Cortex of kidney (tissue), 1 donor: Measurements from ENCODE around the gene GRID2.

Experiments
- DNase-seq: peaks from one replicate; lab custom pipeline; 2025; lab: John Stamatoyannopoulos, UW

Gene GRID2

GRCh38 chr4:92733231-92733630 lies 429.5 kb downstream of the GRID2 start:
- no peak for DNase-seq

DNA sequence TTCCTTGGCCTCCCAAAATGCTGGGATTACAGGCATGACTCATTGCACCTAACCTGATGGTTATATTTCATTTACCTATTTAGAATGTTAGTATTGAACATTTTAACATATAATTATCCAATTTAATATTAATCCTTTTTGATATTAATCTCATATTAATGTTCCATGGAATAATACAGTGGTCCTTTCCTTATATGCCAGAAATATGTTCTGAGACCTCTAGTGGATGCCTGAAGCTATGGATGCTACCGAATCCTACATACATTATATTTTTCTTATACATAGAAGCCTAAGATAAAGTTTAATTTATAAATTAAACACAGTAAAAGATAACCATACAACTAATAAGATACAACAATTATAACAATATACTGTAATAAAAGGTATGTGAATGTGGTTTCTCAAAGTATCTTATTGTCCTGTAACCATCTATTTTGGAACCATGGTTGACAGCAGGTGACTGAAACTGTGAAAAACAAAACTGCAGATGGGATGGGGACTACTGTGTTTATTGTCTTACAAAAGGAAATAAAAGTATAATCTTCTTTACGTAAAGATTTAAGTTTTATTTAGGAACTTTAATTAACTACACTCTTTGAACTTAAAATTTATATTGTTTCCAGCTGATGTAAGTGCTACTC lies 431.4 kb downstream of the GRID2 start:
- no peak for DNase-seq

DNA sequence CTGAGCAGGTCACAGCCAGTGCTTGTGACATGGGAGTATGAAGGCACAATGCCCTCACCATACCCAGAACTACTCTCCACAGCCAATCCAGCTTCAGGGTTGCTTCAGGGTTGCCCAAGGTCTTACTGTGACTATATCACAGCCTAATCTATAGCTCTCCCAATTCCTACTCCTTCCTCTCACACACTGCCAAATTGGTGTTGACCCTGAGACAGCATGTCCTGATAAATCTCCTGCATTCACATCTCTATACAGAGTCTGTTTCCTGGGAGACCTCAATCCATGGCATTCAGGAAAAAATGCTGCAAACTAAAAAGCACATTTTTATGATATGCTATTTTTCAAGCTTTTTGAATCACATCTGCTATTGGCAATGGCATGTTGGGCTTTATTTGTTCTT lies 456.7 kb downstream of the GRID2 start:
- no peak for DNase-seq

DNA sequence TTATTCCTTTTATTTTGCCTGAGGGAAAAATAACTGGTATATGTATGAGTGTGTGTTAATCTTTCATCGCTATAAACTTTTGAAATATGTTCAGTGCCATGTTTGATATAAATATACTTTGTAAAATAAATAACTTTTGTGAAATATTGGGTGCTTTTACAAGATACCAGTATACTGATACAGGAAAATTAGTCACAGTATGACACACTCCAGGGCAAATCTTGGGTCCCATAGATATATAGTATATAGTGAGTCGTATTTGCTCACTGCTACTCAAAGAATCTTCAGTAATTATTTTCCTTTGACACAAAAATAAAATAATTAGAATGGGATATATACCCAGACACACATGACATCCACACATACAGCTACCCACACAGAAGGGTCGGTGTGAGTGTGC lies 472.3 kb downstream of the GRID2 start:
- DNase-seq, result no peak

- DNase-seq, result no peak
Observed at GRCh38 chr4:92789741-92790140, 486.0 kb downstream of the GRID2 start.

GRCh38 chr4:92791871-92792440 lies 488.2 kb downstream of the GRID2 start:
- DNase-seq, result no peak

DNA sequence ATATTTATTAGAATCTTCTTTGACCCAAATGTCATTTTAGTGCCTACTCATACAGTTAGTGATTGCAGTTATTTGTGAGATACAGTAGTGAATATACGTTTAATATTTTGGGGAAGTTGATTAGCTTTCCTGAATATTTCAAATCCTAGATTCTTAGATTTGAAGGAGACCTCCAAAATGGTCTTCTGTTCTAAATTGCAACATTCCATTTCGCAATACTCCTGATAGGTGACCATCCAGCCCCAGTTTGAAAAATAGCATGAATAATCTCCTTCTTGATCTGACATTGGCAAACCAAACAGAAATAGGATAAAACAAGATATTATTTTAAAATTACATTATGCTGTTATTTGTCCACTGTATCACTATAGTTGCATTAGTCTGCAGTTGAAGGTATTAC lies 505.6 kb downstream of the GRID2 start:
- no peak for DNase-seq

- no peak for DNase-seq
Observed at GRCh38 chr4:92812652-92813051, 508.9 kb downstream of the GRID2 start.

DNA sequence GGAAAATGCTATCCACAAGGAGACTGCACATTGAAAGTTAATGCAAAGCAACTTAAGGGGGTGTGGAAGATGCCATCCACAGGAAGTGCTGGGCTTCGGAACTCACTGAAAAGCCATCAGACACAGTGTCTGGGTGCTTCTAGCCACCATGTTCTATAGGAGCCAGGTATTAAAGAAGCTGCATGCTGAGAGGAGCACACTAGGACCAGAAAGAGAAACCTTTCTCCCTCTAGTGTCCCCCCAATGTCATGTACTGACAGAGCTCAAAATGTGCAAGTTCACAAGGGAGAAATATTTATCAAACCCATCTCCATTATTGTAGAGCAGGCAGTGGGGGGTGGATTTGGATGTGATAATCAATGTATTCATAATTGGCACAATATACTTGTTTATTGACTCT lies 510.9 kb downstream of the GRID2 start:
- no peak for DNase-seq

GRCh38 chr4:92825256-92825655 lies 521.5 kb downstream of the GRID2 start:
- no peak for DNase-seq

GRCh38 chr4:92825791-92826190 lies 522.0 kb downstream of the GRID2 start:
- DNase-seq, result no peak

DNA sequence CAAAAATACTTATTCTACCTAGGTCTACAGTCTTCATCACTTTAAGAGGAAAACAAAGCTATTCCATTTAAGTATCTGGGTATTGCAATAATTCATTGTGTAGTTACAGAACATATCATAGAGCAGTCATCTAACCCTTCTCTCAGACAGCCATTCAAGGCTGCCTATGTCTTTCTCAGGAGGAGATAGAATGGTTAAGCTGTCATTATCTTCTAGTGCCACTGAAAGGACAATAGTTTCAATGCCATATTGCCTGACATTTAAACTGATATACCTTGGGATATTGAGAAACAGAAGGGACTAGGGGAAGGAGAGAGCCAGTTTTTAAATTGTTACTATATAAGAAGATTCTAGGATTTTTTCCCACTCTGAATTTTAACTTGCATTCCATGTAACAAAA lies 527.0 kb downstream of the GRID2 start:
- DNase-seq, result no peak

- DNase-seq, result no peak
Observed at GRCh38 chr4:92840880-92841279, 537.1 kb downstream of the GRID2 start.

DNA sequence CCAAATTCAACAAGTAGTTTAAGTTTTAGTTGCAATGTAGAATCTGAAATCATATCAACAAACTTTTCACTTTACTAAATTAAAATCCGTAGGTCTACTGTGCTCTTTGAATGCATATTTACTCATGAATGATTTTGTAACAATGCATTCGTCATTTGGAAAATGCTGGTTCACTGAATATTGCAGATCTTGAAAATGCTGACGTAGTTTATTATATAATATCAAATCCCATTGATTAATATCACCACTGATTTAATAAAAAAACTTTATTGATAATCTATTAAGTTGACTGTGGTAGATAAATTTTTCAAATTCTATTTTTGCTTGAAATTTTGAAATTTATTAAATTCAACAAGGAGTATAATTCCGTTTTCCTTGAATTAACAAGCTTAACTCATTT lies 540.0 kb downstream of the GRID2 start:
- DNase-seq, result no peak

DNA sequence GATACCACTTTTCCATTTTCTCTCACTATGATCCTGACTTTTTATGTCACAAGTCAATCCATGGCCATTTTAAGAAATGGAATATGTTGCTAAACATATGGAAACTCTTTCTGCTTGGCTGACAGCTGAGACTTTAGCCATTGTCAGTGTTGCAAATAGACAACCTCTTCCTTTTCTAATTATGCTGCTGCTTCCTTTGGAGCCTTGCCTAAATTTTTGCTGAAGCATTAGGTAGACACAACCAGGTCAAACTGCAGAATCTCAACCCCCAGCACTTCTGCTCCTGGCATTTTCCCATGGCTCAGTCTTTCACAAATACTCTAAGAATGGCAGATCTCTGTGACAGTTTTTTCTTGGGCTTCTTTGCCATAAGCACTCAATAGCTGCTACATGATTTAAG lies 543.3 kb downstream of the GRID2 start:
- no peak for DNase-seq

DNA sequence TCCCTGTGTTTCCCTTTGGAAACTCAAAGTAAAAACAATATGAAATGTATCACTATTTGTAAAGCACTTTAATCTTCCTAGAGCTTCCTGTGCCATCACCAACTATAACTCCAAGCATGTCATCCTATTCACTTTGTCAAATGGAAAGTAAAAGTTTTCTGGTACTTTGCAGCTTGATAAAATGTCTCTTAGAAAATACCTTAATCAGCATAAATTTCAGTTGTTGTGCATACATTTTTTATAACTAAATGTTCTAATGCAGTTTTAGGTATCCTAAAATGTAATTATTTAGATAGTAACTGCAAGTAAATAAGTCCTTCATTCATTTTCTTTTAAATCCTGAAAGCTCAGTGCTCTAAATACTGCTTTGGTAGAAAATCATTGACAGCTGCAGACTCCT lies 558.7 kb downstream of the GRID2 start:
- no peak for DNase-seq

GRCh38 chr4:92864096-92864495 lies 560.3 kb downstream of the GRID2 start:
- no peak for DNase-seq

GRCh38 chr4:92872604-92873003 lies 568.8 kb downstream of the GRID2 start:
- DNase-seq, result no peak

DNA sequence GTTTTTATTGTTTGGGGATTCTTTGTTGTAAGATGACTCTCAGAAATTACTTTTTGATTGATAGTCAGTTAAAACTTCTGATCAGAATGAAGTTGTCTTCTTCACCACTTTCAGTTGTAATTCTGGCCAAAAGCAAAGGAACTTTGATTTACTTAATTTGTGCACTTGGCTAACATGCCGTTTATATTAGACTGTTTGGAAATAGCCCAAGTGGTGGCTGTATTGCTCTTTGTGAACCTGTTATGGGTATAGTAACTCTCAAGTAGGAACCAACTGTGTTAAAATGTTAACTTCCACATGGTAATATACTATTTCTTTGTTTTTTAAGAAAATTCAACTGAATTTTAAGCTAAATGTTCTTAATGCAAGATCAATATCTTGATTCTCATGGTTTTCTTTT lies 581.9 kb downstream of the GRID2 start:
- no peak for DNase-seq

DNA sequence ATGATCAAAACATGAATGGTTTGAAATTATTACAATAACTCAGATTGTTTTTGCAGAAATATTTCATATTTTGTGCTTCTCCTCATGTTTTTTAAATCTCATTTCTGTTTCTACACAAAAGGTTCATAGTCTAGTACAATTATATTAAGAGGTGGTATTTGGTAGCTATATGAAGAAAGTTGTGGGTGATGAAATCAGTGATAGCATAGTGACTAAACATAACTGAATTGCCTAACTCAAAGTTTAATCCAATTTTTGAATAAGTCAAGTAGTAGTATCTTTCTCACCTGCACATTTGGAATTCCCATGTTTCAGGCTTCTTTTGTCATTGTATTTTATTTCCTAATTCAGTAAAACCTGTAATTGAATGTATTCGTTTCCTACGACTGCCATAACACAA lies 648.7 kb downstream of the GRID2 start:
- DNase-seq, result no peak

DNA sequence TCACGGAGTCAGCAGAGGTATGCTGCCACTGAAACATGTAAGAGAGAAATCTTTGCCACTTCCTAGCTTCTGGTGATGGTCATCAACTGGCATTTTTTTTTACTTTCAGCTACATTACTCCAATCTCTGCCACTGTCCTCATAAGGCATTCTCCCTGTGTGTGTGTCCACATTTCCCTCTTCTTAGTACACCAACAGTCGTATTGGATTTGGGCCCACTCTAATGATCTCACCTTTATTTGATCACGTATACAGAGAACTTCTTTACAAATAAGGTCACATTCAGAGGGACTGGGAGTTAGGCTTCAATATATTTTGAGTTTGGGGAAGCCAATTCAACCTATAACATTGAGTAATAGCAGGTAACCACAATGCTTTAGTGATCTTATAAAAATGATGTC lies 649.1 kb downstream of the GRID2 start:
- no peak for DNase-seq

- no peak for DNase-seq
Observed at GRCh38 chr4:92953462-92953861, 649.7 kb downstream of the GRID2 start.

GRCh38 chr4:92961881-92962280 lies 658.1 kb downstream of the GRID2 start:
- DNase-seq, result no peak

DNA sequence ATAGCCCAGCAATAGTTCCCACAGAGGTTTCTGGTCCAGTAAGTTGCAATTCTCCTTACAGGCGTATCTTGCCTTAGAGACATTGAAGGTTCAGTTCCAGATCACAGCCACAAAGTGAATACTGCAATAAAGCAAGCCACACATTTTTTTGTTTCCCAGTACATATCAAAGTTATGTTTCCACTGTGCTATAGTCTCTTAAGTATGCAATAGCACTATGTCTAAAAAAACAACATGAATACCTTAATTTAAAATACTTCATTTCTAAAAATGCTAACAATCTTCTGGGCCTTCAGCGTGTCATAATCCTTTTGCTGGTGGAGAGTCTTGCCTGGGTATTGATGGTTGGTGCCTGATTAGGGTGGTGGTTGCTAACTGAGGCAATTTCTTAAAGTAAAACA lies 659.1 kb downstream of the GRID2 start:
- no peak for DNase-seq
